Activated B cell treated with CpG ODN at 0.5 μM for 24 hours (primary cell): ENCODE results near the gene PTH1R. TPM values are rescaled to one million over a fixed set of nuclear protein-coding genes. Genes with fewer than 3 reads are reported as not detected.

Experiments used
- ATAC-seq: fragments of 200-7000 bp; cut with Tn5 transposase; one replicate; pipeline ENCODE4 v1.10.0; 2021; ENCODE audit warnings: low read depth, mild to moderate bottlenecking, moderate library complexity
- CTCF ChIA-PET: fragments of 350-600 bp; sonication (Branson Sonifier 250); formaldehyde crosslinking; loops from one replicate; lab custom pipeline; 2021; ENCODE audit warnings: antibody characterized with exemption; lab: Charles Lee
- POLR2A ChIA-PET: fragments of 350-600 bp; sonication (Branson Sonifier 250); formaldehyde crosslinking; loops from one replicate; lab custom pipeline; 2021; ENCODE audit warnings: antibody characterized with exemption; lab: Charles Lee
- DNase-seq: peaks from one replicate; pipeline ENCODE4 v3.0.0; 2022
- H3K27ac Mint-ChIP-seq: one replicate; pipeline ENCODE4 v1.8.0; 2020; ENCODE audit warnings: mixed read lengths
- H3K27me3 Mint-ChIP-seq: one replicate; pipeline ENCODE4 v1.8.0; 2021; ENCODE audit warnings: mixed read lengths
- H3K36me3 Mint-ChIP-seq: one replicate; pipeline ENCODE4 v1.8.0; 2021; ENCODE audit warnings: low read depth, mixed read lengths
- H3K4me1 Mint-ChIP-seq: one replicate; pipeline ENCODE4 v1.8.0; 2021; ENCODE audit warnings: mixed read lengths
- H3K4me3 Mint-ChIP-seq: one replicate; pipeline ENCODE4 v1.8.0; 2020; ENCODE audit warnings: mild to moderate bottlenecking, mixed read lengths
- H3K9me3 Mint-ChIP-seq: one replicate; pipeline ENCODE4 v1.8.0; 2020; ENCODE audit warnings: mixed read lengths
- CTCF ChIP-seq: fragments of 200-600 bp; IDR thresholded peaks from one replicate; pipeline ENCODE4 v1.8.0; 2022; ENCODE audit warnings: antibody characterized with exemption, mild to moderate bottlenecking
- intact Hi-C: fragments of 100-400 bp; cut with micrococcal nuclease; formaldehyde crosslinking; loops from one replicate; pipeline ENCODE4 v1.15.1; 2024
- total RNA-seq: library from RNA; stranded (reverse); gene quantifications from 2 replicates; pipeline ENCODE4 v1.2.3, GENCODE V29; 2022

The PTH1R gene
- total RNA-seq, 1 donor from 2014 or later = not detected

- Mint-ChIP-seq H3K4me3 (no peak overlapping the region), H3K27ac (no peak overlapping the region), H3K4me1 (no peaks in the 10 kb centered on the region), H3K27me3 (peaks cover 10% of the 10 kb centered on the region), H3K9me3 (no peaks in the 10 kb centered on the region), H3K36me3 (no peaks in the 10 kb centered on the region)
- no peak for ATAC-seq
- no peak for DNase-seq
- intact Hi-C loops = no loop called here
- TF ChIP-seq CTCF = no peak
- CTCF ChIA-PET = no interaction called here
- POLR2A ChIA-PET = interaction anchor here (0.6 kb wide), 1 partner anchor 278 kb away, joined by 3 read pairs; no protein-coding TSS in a partner anchor
Measured at GRCh38 chr3:46852334-46852720, 25.2 kb upstream of the PTH1R start.

- Mint-ChIP-seq H3K4me3 (no peak overlapping the region), H3K36me3 (no peaks in the 10 kb centered on the region), H3K27me3 (peaks cover 13% of the 10 kb centered on the region), H3K27ac (no peak overlapping the region), H3K9me3 (no peaks in the 10 kb centered on the region), H3K4me1 (no peaks in the 10 kb centered on the region)
- DNase-seq (no peak), ATAC-seq (no peak)
- POLR2A ChIA-PET = interaction anchor here (0.6 kb wide), 1 partner anchor 277 kb away, joined by 3 read pairs; no protein-coding TSS in a partner anchor
- TF ChIP-seq CTCF = no peak
- intact Hi-C loops = no loop called here
- CTCF ChIA-PET = no interaction called here
Measured at GRCh38 chr3:46852839-46853355, 24.6 kb upstream of the PTH1R start.

- POLR2A ChIA-PET = no interaction called here
- Mint-ChIP-seq H3K27ac (no peak overlapping the region), H3K4me3 (no peak overlapping the region), H3K27me3 (peaks cover 15% of the 10 kb centered on the region), H3K9me3 (no peaks in the 10 kb centered on the region), H3K4me1 (no peaks in the 10 kb centered on the region), H3K36me3 (no peaks in the 10 kb centered on the region)
- intact Hi-C loops = no loop called here
- DNase-seq (peak; percentile 13), ATAC-seq (no peak)
- CTCF ChIA-PET = no interaction called here
- TF ChIP-seq CTCF = no peak
Measured at GRCh38 chr3:46853441-46854415, 23.8 kb upstream of the PTH1R start.

- Mint-ChIP-seq H3K27me3 (peaks cover 15% of the 10 kb centered on the region), H3K9me3 (no peaks in the 10 kb centered on the region), H3K36me3 (no peaks in the 10 kb centered on the region), H3K4me1 (no peaks in the 10 kb centered on the region), H3K4me3 (no peak overlapping the region), H3K27ac (no peak overlapping the region)
- ATAC-seq (no peak), DNase-seq (no peak)
- ChIA-PET CTCF (no interaction called here), POLR2A (no interaction called here)
- no peak for TF ChIP-seq CTCF
- intact Hi-C loops = no loop called here
Measured at GRCh38 chr3:46854555-46854991, 22.9 kb upstream of the PTH1R start.
